Endothelial cell of umbilical vein (primary cell): ENCODE measurements around the gene CBFA2T3. TPM values are rescaled to one million over a fixed set of nuclear protein-coding genes. Genes with fewer than 3 reads are reported as not detected.

Experiments used
- BruUV-seq: library from RNA; stranded (reverse); fragments of 400-500 nt; replicated peaks from 2 replicates; lab custom pipeline; 2021; lab: Mats Ljungman, UMichigan
- CTCF ChIA-PET: fragments of 300-600, 350-600 bp; sonication (Branson Sonifier 250); formaldehyde crosslinking; loops from one replicate; lab custom pipeline; 2021; ENCODE audit warnings: antibody characterized with exemption, inconsistent platforms; lab: Charles Lee
- POLR2A ChIA-PET: fragments of 300-600, 350-600 bp; sonication (Branson Sonifier 250); formaldehyde crosslinking; loops from one replicate; lab custom pipeline; 2021; ENCODE audit warnings: antibody characterized with exemption, inconsistent platforms; lab: Charles Lee
- DNase-seq: peaks from one replicate; pipeline ENCODE4 v3.0.0-alpha.2; 2011; ENCODE audit warnings: low read depth, low spot score
- FAIRE-seq: peaks from 2 replicates; lab custom pipeline; 2011; peaks lifted over from hg19 to GRCh38; lab: Jason Lieb, UNC
- H2AFZ ChIP-seq: 2 replicates; pipeline ENCODE4 v1.6.0; 2012; ENCODE audit warnings: low read depth, low read length, control low read depth, inconsistent platforms
- H3K27ac ChIP-seq: 2 replicates; pipeline ENCODE4 v1.5.1; 2011; ENCODE audit warnings: low read depth, mild to moderate bottlenecking, control low read depth, low read length, moderate library complexity; ENCODE audit not compliant: insufficient read depth
- H3K27me3 ChIP-seq, 2 experiments: 2 replicates each; pipeline versions ENCODE4 v1.6.0 to v1.6.1; 2011; ENCODE audit warnings: low read length in 2 of 2, mixed read lengths in 1 of 2; ENCODE audit not compliant: control insufficient read depth in 2 of 2, insufficient read depth in 2 of 2
- H3K36me3 ChIP-seq, 2 experiments: 2 replicates in 1 of 2; 3 replicates in 1 of 2; pipeline ENCODE4 v1.5.1; 2011; ENCODE audit warnings: low read length in 2 of 2, mild to moderate bottlenecking in 1 of 2, moderate library complexity in 1 of 2; ENCODE audit not compliant: control insufficient read depth in 2 of 2, insufficient read depth in 2 of 2; ENCODE audit errors: extremely low read depth in 1 of 2
- H3K4me1 ChIP-seq: 3 replicates; pipeline ENCODE4 v1.5.1; 2011; ENCODE audit warnings: mild to moderate bottlenecking, low read length; ENCODE audit not compliant: control insufficient read depth, insufficient read depth; ENCODE audit errors: extremely low read depth
- H3K4me2 ChIP-seq: 2 replicates; pipeline ENCODE4 v1.6.1; 2011; ENCODE audit warnings: low read length, control low read depth, mixed read lengths; ENCODE audit not compliant: insufficient read depth
- H3K4me3 ChIP-seq, 3 experiments: fragments of 200-600 bp in 1 of 3; sonication (generic), shearing (Covaris generic) in 1 of 3; replicated peaks in 1 of 3; 2 replicates each; pipeline ENCODE4 v1.5.1; 2011 to 2016; ENCODE audit warnings: control low read depth in 3 of 3, low read length in 3 of 3, mild to moderate bottlenecking in 2 of 3, inconsistent platforms in 1 of 3, low read depth in 1 of 3, moderate library complexity in 1 of 3; ENCODE audit not compliant: insufficient read depth in 1 of 3
- H3K79me2 ChIP-seq: 2 replicates; pipeline ENCODE4 v1.6.0; 2012; ENCODE audit warnings: low read length, inconsistent platforms; ENCODE audit not compliant: control insufficient read depth, insufficient read depth
- H3K9ac ChIP-seq: replicated peaks from 2 replicates; pipeline ENCODE3; 2011; ENCODE audit warnings: low read length, control low read depth; ENCODE audit not compliant: insufficient read depth; ENCODE audit errors: extremely low read depth
- H3K9me1 ChIP-seq: replicated peaks from 3 replicates; pipeline ENCODE4 v1.6.0; 2011; ENCODE audit warnings: mild to moderate bottlenecking, low read length; ENCODE audit not compliant: control insufficient read depth, insufficient read depth; ENCODE audit errors: extremely low read depth
- H3K9me3 ChIP-seq: replicated peaks from 2 replicates; pipeline ENCODE4 v1.5.1; 2012; ENCODE audit warnings: low read length, inconsistent platforms; ENCODE audit not compliant: control insufficient read depth, insufficient read depth
- H4K20me1 ChIP-seq: replicated peaks from 2 replicates; pipeline ENCODE3; 2011; ENCODE audit warnings: mild to moderate bottlenecking, low read length; ENCODE audit not compliant: control insufficient read depth, insufficient read depth; ENCODE audit errors: extremely low read depth
- EZH2 ChIP-seq: IDR thresholded peaks from 2 replicates; pipeline ENCODE4 v1.6.1; 2012; ENCODE audit warnings: borderline replicate concordance, low read depth, mild to moderate bottlenecking, moderate library complexity, low read length, inconsistent platforms; ENCODE audit not compliant: severe bottlenecking
- FOS ChIP-seq: IDR thresholded peaks from 2 replicates; pipeline ENCODE4 v1.6.1; 2011; ENCODE audit warnings: mild to moderate bottlenecking, low read length, moderate library complexity, borderline replicate concordance; ENCODE audit not compliant: insufficient read depth
- GATA2 ChIP-seq: IDR thresholded peaks from 2 replicates; pipeline ENCODE4 v1.7.0; 2011; ENCODE audit warnings: low read depth, mild to moderate bottlenecking, moderate library complexity, mixed read lengths, low read length; ENCODE audit not compliant: insufficient read length, insufficient read depth
- JUN ChIP-seq: IDR thresholded peaks from 2 replicates; pipeline ENCODE4 v1.6.1; 2011; ENCODE audit warnings: borderline replicate concordance, low read depth; ENCODE audit not compliant: insufficient read length, insufficient read depth
- MAX ChIP-seq: IDR thresholded peaks from 2 replicates; pipeline ENCODE4 v1.6.1; 2011; ENCODE audit not compliant: insufficient read depth, insufficient read length
- MYC ChIP-seq: IDR thresholded peaks from one replicate; pipeline ENCODE4 v1.6.1; 2011; ENCODE audit warnings: mild to moderate bottlenecking, low read depth, low read length
- POLR2A ChIP-seq: IDR thresholded peaks from 2 replicates; pipeline ENCODE4 v1.6.1; 2012; ENCODE audit warnings: low read depth, mild to moderate bottlenecking, control low read depth, low read length
- POLR2AphosphoS5 ChIP-seq: IDR thresholded peaks from 2 replicates; pipeline ENCODE4 v1.6.1; 2012; ENCODE audit warnings: low read depth, mild to moderate bottlenecking, control low read depth, low read length, moderate library complexity; ENCODE audit not compliant: insufficient read depth
- dilution Hi-C: fragments of 300-500 bp; cut with MboI; formaldehyde crosslinking; loops from one replicate; pipeline ENCODE4 v1.15.0; 2019; ENCODE audit warnings: low sequenced_read_pairs; ENCODE audit not compliant: extremely low pct_ligation_motif_present
- intact Hi-C: fragments of 100-400 bp; cut with micrococcal nuclease; formaldehyde crosslinking; loops from one replicate; pipeline ENCODE4 v1.10.0; 2022
- polyA plus RNA-seq, 4 experiments: library from polyadenylated mRNA; depleted of rRNA in 3 of 4; stranded (reverse) in 3 of 4; unstranded in 1 of 4; fragments of >200 nt; gene quantifications; 2 replicates each; pipeline versions ENCODE4 v1.2.1 to v1.2.3, GENCODE V29; 2011 to 2012; ENCODE audit warnings: missing spikeins in 1 of 4
- total RNA-seq: library from RNA; stranded (reverse); gene quantifications from 2 replicates; pipeline ENCODE4 v1.2.3, GENCODE V29; 2021
- TF ChIP-seq, protein P1 (sequence below), 2 donors: IDR thresholded peaks; 1 replicate in 1 of 2; 2 replicates in 1 of 2; pipeline ENCODE4 v1.5.1; 2011; ENCODE audit warnings: low read length in 2 of 2, mild to moderate bottlenecking in 2 of 2, moderate library complexity in 2 of 2, control low read depth in 1 of 2, inconsistent platforms in 1 of 2, low read depth in 1 of 2; ENCODE audit not compliant: insufficient read depth in 1 of 2; ENCODE audit errors: extremely low read depth in 1 of 2

The CBFA2T3 gene
- total and polyA plus RNA-seq, 2 donors (not counting 3 experiments of a cell fraction or from before 2014, with no cell fraction given), result not detected

DNA sequence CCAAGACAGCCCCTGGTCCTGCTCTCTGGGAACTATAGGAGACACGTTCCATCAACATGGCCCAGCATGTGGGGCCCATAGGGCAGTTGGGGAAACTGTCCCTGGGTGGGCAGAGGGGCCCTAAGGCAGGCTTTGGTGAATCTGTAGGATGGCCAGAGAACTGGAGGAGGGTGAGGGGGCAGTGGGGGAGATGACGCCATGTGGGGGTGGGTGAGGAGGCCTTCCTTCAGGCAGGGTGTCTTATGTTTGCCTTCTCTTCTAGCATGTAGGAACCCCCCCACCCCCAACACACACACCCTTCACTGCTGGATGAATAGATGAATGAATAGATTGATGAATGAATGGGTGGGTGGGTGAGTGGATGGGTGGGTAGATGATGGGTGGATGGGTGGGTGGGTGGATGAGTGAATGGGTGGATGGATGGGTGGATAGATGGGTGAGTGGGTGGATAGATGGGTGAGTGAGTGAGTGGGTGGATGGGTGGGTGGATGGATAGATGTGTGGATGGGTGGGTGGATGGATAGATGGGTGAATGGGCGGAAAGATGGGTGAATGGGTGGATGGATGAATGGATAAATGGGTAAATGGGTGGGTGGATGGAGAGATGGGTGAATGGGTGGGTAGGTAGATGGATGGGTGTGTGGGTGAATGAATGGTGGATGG is 2.5 kb upstream of the CBFA2T3 start:
- Histone ChIP-seq H2AFZ (no peak overlapping the region), H3K36me3 (no peaks in the 10 kb centered on the region), H3K4me2 (no peak overlapping the region), H3K79me2 (no peaks in the 10 kb centered on the region), H3K9me1 (no peaks in the 10 kb centered on the region), H3K27me3 (no peaks in the 10 kb centered on the region), H3K4me3 (no peak overlapping the region), H4K20me1 (no peaks in the 10 kb centered on the region), H3K9ac (no peak overlapping the region), H3K4me1 (peaks cover 4% of the 10 kb centered on the region), H3K27ac (no peak overlapping the region), H3K9me3 (no peaks in the 10 kb centered on the region)
- BruUV-seq, result no TSS peak
- TF ChIP-seq FOS, result no peak
- TF ChIP-seq, protein P1, sequence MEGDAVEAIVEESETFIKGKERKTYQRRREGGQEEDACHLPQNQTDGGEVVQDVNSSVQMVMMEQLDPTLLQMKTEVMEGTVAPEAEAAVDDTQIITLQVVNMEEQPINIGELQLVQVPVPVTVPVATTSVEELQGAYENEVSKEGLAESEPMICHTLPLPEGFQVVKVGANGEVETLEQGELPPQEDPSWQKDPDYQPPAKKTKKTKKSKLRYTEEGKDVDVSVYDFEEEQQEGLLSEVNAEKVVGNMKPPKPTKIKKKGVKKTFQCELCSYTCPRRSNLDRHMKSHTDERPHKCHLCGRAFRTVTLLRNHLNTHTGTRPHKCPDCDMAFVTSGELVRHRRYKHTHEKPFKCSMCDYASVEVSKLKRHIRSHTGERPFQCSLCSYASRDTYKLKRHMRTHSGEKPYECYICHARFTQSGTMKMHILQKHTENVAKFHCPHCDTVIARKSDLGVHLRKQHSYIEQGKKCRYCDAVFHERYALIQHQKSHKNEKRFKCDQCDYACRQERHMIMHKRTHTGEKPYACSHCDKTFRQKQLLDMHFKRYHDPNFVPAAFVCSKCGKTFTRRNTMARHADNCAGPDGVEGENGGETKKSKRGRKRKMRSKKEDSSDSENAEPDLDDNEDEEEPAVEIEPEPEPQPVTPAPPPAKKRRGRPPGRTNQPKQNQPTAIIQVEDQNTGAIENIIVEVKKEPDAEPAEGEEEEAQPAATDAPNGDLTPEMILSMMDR (IDR thresholded peaks at IDR 0.05; ENCODE audit: extremely low read depth in 1 of 2, insufficient read depth in 1 of 2, low read depth in 1 of 2, low read length in 2 of 2), result no peak
- TF ChIP-seq GATA2, result no peak
- TF ChIP-seq MAX, result no peak
- TF ChIP-seq JUN, result no peak
- no peak for TF ChIP-seq EZH2
- TF ChIP-seq POLR2A, result no peak
- TF ChIP-seq MYC, result no peak
- no peak for TF ChIP-seq POLR2AphosphoS5
- dilution Hi-C loops, result no loop called here
- intact Hi-C loops, result no loop called here
- POLR2A ChIA-PET, result no interaction called here
- DNase-seq, result no peak
- FAIRE-seq, result no peak
- CTCF ChIA-PET, result no interaction called here
